UCSD-AML1 (cell line): ENCODE data around the gene BRMS1.
"Not testable (repeated sequence)": the region's sequence is repeated elsewhere in the genome, so short reads cannot be mapped to it uniquely, and the experiment has no call there.

Experiments
- DNase-seq: peaks from one replicate; lab custom pipeline; 2025; ENCODE audit not compliant: unreplicated experiment; lab: John Stamatoyannopoulos, UW

The BRMS1 gene, protein sequence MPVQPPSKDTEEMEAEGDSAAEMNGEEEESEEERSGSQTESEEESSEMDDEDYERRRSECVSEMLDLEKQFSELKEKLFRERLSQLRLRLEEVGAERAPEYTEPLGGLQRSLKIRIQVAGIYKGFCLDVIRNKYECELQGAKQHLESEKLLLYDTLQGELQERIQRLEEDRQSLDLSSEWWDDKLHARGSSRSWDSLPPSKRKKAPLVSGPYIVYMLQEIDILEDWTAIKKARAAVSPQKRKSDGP

DNA sequence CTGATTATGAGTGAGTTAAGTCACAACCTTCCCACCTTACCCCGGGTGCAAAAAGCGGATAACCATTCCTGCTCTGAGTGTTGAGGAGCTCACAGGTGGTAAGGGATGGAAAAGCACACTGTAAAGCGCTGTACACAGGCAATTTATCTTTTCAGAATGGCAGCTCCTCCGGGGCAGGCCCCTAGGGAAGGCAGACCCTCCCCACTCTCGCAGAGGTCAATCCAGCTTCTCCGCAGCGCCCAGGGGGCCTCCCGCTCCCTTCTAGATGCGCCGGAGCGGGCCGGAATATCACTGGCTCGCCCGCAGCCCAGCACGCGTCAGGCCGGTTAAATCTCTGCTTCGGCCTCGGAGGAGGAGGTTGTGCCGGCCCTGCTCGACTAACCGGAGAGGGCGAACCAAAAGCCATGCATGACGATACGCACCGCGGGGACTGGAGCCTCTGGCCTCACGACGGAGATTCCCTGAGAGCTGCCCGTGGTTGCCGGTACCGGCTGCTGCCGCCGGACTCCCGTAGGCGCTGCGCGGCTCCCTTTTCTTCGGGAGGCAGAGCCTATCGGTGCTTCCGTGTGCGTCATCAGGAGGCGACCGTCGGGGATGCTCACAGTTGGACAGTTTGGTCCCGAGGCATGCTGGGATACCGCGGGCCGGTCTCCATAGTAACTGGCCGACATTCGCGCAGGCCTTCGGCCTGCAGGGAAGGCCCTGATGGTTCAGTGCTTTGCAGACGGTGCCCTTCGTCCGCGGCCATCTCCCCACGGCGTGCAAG, at the start of gene BRMS1:
Gene BRMS1, minus strand, starts transcription at position 555 of the 766 bp plus-strand sequence. CDS start 2,870 bp downstream, outside the sequence.
- DNase-seq = peak; percentile 93

DNA sequence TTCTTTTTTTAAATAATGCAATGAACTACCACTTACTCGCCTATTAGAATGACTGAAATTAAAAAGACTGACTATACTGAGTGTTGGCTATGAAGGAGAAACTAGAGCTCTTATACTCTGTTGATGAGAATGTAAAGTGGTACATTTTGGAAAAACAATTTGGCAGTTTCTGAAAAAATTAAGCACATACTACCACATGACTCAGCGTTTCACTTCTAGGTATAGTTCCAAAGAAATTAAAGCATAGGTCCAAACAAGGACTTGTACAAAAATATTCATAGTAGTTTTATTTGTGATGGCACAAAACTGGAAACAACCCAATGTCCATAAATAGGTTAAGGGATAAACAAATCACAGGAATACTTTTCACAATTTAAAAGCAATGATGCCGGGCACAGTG, 49.0 kb upstream of the BRMS1 start:
- no peak for DNase-seq

DNA sequence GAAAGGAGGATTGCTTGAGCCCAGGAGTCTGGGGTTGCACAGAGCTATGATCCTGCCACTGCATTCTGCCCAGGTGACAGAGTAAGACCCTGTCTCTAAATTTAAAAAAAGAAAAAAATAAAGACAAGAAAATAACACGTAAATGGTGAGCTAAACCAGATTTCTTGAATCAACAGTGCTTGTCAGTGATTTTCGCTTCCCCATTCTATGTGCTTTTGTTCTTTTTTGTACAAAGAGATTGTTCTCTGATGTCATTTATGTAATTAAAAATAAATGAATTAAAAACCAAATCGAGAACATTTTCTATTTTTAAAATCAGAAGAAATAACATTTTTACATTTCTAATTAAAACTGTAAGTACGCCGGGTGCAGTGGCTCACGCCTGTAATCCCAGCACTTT, 46.4 kb upstream of the BRMS1 start:
- DNase-seq = no peak

DNA sequence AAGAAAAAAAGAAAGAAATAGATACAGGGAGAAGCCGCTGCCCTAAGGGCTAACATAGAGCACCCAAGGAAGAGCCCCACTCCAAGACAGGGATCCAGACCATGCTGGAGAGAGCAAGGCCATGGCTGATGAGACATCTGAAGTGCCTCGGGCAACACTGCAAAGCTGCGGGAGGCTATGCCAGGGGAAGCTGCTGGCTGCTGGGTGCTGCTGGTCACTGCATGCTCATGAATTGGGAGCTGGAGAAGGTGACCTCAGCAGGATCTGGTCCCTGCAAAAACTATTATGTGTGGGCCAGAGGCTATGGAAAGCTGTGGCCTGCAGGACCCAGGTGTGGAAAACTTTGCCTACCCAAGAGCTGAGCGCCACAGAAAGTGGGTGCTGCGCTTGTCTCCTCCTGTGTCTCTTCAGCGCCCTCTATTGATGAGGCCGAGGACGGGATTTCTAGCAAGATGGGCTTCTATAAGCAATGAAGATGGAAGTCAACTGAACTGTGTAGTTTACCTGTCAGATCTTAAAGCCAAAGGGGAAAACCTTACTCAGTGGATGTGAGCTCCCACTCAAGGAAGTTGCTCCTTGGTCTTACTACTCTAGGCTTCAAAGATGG, 44.0 kb upstream of the BRMS1 start:
- peak; percentile 64 for DNase-seq

DNA sequence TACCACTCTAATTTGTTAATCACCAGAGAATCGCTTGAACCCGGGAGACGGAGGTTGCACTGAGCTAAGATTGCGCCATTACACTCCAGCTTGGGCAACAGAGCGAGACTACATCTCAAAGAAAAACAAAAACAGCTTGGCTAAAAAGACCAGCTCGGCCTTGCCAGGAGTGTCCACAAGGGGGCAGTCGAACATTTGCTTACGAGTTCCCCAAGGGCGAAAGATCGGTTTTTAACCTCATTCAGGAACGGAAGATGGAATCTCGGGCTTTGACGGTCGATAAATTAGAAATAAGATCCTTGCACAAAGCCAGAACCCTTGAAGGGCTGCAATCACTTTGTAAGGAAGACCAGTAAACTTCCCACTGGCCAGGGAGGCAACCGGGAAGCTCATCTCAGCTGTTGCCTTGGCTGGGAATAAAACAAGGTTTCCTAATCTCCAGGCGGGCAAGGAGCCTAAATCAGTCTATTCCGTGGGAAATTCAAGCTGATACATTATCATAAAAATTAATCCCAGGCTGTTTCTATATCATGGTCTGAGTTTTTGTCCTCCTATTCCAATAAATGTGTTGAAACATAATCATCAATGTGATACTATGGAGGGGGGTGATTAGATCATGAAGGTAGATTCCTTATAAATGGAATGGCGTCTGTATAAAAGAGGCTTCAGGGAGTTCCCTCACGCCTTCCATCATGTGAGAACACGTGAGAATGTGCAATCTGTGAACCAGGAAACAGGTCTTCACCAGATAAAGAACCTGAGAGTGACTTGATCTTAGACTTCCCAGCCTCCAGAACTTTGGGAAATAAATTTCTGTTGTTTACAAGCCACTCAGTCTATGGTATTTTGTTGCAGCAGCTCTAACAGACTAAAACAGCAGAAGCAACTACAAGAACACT, 41.5 kb upstream of the BRMS1 start:
- DNase-seq = peak; percentile 73

DNA sequence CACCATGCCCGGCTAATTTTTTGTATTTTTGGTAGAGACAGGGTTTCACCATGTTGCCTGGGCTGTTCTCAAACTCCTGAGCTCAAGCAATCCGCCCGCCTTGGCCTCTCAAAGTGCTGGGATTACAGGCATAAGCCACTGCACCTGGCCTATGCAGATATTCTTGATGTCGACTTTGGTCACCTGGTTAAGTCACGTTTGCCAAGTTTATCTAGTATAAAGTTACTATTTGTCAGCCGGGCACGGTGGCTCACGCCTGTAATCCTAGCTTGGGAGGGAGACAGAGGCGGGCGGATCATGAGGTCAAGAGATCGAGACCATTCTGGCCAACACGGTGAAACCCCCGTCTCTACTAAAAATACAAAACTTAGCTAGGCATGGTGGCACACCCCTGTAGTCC, 39.4 kb upstream of the BRMS1 start:
- not testable (repeated sequence) for DNase-seq

DNA sequence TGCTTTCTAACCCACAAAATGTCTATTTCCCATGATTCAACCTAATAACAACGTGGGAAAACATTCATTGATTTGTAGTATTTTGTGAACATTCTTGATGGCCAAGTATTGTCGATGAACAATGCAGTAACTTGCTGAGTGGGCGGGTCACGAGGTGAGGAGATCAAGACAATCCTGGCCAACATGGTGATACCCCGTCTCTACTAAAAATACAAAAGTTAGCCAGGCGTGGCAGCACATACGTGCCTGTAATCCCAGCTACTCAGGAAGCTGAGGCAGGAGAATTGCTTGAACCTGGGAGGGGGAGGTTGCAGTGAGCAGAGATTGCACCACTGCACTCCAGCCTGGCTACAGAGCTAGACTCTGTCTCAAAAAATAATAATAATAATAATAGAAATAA, 35.4 kb upstream of the BRMS1 start:
- DNase-seq = not testable (repeated sequence)

DNA sequence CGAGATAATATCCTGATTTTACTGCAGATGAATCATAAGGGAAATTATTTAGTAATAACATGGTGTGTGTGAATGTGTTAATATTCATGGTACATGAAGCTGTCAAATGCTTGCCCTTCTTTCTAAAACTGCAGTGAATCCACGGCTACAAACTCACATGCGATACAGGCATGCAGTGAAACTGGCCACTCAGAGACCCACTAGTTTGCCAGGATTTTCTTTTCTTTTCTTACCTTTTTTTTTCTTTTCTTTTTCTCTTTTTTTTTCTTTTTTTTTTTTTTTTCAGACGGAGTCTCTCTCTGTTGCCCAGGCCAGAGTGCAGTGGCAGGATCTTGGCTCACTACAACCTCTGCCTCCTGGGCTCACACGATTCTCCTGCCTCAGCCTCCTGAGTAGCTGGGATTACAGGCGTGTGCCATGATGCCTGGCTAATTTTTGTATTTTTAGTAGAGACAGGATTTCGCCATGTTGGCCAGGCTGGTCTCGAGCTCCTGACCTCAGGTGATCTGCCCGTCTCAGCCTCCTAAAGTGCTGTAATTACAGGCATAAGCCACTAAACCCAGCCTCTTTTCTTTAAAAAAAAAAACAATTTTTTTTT, 28.9 kb upstream of the BRMS1 start:
- not testable (repeated sequence) for DNase-seq

DNA sequence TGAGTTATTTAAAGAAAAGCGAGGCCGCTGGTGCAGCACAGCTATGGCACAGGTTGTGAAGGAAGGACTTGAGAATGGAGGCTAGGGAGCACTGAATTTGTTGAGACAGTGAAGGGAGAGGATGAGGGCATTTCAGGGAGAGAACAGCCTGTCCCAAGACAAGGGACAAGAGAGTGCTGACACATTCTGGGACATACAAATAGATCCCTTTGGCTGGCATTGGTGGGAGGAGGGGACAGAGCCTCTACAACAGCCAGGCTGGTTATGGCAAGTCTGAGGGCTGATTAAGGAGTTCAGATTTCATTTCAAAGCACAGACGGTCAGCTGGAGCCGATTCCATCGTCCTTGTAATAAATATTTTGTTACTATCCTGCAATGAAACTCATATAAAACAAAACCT, 28.4 kb upstream of the BRMS1 start:
- DNase-seq = no peak

DNA sequence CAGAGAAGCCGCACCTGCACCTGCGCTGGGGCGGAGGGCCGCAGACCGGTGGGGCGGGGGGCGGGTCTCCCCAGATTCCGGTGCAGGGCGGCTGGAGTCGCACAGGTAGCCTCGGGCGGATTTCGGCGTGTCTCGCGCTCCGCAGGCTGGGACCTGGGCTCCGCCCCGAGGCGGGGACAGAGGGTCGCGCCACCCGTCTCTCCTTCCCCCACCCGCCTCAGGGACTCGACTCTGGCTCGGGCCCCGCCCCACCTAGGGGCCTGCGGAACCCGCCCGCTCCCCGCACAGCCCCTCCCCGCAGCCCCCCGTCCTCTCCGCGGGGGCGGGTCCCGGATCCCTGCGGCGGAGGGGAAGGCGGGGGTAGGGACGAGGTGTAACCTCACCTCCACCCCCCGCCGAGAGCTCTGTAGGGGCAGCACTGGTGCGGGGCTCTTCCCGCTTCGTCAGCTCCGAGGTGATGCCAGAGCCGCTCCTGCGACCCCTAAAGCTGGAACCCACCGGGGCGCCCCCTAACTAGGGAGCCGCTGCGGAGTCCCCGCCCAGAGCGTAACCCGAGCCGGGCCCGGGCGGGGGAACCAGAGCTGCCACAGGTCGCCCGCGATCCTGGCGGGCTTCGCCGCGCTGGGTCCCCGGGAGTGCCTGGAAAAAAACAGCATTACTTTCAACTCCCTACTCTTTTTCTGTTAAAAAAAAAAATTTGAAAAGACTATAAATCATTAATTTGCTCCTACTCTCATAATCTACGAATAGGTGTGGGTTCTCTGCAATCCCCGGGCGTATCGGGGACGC, 26.9 kb upstream of the BRMS1 start, which contains the start of gene SLC29A2:
Gene SLC29A2, minus strand, starts transcription at position 134 of the 789 bp plus-strand sequence. CDS start 169 bp downstream, outside the sequence.
- peak; percentile 76 for DNase-seq

DNA sequence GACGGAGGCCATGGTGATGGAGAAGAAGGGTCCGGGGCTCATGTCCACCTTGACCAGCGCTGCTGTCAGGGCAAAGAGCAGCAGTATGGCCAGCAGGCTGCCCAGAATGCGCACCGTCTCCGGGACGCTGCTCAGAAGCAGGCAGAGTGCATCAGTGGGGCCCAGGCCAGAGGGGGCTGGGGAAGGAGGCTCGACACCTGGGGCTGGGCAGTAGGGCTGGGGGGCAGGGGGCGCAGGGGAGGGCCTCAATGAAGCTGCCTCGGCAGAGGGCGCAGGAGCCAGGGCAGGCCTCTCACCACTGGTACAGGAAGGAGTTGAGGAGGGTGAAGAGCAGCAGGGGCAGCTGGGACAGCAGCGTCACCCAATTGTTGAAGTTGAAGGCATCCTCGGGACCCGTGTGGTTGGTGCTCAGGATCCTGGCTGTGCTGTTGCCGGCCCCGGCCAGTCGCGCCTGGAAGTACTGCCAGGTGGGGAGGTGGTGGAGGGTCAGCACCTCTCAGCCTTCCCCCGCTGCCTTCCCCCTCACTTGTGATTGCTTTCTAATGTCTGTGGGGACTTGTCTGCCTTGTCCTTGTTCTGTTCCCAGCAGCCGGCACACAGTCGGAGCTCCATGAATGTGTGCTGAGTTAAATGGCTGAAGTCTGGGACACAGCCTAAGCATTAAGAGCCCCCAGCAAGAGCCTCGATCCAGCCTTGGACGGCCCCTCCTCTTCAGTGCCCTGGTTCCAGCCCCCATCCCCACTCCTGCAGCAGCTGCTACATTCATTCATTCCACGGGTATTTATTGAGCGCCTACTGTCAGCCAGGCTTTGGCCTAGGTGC, 24.4 kb upstream of the BRMS1 start:
- no peak for DNase-seq

DNA sequence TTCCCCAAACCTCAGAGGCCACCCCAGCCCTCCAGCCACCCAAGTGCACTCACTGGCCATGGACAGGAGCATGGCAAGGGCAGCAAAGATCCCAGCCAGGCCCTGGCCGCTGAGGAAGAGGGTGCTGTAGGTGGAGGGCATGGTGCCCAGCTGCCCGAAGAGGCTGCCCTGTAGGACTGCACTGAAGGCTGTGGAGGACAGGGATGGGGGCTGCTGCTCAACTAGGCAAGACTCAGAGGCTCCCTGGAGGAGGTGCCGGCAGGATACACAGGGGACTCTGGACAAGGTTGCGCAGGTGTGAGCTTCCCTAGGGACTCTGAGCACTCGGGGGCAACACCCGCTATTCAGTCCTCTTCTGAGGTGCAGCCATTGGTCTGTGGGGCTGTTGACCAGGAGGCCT, 23.6 kb upstream of the BRMS1 start:
- DNase-seq = no peak

DNA sequence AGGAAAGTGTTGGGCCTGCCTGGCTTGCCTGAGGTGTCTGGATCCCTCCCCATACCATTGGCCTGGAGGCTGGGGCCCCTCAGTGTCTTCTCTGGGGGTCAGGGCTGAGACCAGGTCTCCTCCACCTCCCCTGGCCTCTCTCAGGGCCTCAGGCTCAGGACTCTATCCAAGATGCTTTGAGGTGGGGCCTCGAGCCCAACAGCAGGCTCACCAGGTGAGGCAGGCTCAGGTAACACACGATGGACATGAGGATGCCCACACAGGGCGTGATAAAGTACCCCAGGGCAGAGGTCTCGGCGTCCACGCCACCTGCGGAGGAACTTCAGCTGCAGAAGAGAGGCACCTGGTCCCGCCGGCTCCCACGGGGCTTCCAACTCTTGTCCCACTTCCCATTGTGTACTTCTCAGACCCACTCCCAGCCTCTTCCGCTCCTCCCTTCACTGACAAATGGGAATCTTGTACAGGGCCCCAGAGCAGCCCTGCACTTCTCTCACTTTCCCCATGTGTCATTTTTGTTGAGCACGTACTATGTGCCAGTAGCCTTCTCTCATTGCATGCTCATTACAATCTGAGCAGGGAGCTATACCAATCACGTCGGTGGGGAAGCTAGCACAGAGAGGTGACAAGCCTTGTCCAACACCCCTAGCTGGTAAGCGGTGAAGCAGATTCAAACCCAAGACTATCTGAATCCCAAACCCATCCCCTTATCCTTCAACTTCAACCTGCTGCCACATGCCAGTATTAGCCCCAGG, 22.8 kb upstream of the BRMS1 start:
- no peak for DNase-seq

DNA sequence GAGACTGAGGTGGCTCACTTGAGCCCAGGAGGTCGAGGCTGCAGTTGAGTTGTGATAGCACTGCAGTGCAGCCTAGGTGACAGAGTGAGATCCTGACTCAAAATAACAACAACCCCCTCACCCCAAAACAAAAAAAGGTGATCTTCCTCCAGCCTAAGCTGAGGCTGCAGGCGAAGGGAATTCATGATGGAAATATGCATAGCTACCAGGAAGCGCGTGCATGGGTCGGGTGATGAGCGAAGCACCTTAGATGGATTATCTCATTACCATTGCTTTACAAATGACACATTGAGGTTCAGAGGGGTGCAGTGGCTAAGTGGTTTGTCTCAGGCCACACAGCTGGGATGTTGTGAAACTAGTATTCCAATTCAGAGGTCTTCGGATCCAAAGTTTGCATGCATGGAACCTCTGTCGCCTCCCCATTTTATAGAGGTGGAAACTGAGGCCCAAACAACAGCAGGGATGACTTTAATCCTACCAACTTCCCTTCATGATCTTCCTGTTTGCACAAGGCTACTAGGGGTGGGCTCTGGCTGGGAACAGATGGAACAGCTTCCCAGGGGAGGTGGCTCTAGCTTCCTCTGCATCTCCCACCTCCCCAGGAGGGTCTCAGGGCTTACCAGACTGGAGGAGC, 22.1 kb upstream of the BRMS1 start:
- no peak for DNase-seq

DNA sequence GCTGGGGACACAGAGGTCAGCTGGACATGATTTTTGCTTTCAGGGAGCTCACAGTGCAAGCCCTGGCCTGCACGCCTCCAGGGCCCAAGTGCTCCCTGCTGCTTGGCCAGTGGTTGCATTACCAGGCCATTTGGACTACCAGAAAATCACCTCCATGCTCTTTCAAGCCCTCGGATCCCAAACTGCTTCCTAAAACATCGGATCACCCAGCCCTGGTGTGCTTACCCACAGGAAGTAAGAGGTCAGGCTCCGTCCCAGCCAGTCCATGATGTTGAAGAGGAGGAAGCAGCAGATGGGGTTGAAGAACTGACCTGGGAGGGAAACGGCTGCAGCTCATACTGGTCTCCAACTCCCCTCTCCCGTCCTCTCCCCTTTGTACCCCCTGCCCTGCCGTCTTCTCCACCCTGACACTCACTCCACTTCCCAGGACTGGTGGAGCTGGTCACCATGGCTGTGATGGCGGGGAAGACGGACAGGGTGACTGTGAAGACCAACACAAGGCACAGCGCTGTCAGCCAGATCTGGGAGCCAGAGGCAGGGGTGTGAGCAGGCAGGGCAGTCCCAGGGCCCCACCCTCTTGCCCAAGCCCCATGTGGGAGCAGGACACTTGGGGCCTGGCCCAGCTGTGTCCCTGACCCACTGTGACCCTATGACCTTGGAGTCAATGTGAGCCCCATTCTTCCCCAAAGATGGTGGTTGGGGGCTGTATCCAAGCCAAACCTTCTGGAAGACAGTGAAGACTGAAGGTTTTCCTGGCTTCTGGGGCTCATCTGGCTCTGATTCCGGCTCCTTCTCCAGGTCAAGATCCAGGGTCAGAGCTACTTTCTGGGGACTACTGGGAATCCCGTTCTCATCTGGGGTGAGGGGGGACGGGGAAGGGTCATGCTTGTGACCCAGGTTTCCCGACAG, 21.1 kb upstream of the BRMS1 start:
- DNase-seq = no peak

DNA sequence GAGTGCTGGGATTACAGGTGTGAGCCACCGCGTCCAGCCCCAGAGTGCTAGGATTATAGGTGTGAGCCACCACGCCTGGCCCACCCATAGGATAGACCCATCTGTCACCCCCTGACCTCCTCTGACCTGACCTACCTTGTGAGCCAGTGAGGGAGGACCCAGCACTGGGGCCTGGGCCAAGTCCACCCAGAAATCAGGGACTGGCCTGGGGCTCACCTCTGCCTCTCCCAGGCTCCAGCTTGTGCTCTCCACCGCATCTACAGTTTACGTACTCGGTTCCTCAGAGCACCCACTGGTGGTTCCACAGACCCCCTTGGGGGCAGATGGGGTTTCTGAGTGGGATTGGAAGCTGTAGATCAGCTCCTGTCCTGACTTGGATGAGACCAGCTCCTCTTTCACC, 20.3 kb upstream of the BRMS1 start:
- no peak for DNase-seq
